ENCODE measurements around the gene SLC4A9. TPM values are rescaled to one million over a fixed set of nuclear protein-coding genes. Genes with fewer than 3 reads are reported as not detected.
"Not testable (repeated sequence)": the region's sequence is repeated elsewhere in the genome, so short reads cannot be mapped to it uniquely, and the experiment has no call there.

Gene SLC4A9
- total RNA-seq, 1 experiment from 2014 or later: 0.37 TPM

DNA sequence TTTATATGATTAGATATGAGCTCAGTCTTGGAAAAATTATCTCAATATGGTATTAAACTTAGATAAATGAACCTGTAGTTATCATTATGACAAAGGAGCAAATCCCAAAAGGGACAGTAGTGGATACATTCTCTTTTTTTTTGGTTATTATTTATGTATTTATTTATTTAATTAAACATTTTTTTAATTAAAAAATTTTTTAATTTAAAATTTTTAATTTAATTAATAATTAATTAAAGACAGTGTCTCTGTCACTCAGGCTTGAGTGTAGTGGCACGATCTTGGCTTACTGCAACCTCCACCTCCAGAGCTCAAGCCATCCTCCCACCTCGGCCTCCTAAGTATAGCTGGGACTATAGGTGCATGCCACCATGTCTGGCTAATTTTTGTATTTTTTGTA, 57.2 kb downstream of the SLC4A9 start:
- Mint-ChIP-seq H3K4me3 (ENCODE audit: unreplicated experiment) (no peak overlapping the region), H3K36me3 (ENCODE audit: insufficient read depth, unreplicated experiment) (peaks cover 46% of the 10 kb centered on the region), H3K4me1 (ENCODE audit: insufficient read depth, unreplicated experiment) (peaks cover 40% of the 10 kb centered on the region), H3K27ac (ENCODE audit: low read depth, unreplicated experiment) (no peak overlapping the region), H3K9me3 (ENCODE audit: unreplicated experiment) (no peaks in the 10 kb centered on the region), H3K27me3 (ENCODE audit: insufficient read depth, unreplicated experiment) (no peaks in the 10 kb centered on the region)
- ChIA-PET CTCF (interaction anchor here (0.6 to 0.9 kb wide), 3 partner anchors 32 to 106 kb away, joined by 3 to 5 read pairs (median 4); no protein-coding TSS in a partner anchor), POLR2A (interaction anchor here (0.7 to 1.7 kb wide), 3 partner anchors 15 to 763 kb away, joined by 3 to 7 read pairs (median 7); partner anchors contain the start of gene ANKHD1)
- BruUV-seq (replicated peaks): no TSS peak
- no peak for DNase-seq (ENCODE audit: unreplicated experiment)
- TF ChIP-seq, protein P1, sequence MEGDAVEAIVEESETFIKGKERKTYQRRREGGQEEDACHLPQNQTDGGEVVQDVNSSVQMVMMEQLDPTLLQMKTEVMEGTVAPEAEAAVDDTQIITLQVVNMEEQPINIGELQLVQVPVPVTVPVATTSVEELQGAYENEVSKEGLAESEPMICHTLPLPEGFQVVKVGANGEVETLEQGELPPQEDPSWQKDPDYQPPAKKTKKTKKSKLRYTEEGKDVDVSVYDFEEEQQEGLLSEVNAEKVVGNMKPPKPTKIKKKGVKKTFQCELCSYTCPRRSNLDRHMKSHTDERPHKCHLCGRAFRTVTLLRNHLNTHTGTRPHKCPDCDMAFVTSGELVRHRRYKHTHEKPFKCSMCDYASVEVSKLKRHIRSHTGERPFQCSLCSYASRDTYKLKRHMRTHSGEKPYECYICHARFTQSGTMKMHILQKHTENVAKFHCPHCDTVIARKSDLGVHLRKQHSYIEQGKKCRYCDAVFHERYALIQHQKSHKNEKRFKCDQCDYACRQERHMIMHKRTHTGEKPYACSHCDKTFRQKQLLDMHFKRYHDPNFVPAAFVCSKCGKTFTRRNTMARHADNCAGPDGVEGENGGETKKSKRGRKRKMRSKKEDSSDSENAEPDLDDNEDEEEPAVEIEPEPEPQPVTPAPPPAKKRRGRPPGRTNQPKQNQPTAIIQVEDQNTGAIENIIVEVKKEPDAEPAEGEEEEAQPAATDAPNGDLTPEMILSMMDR (IDR thresholded peaks at IDR 0.05; ENCODE audit: unreplicated experiment): no peak
- intact Hi-C loops (cut with micrococcal nuclease): no loop called here

DNA sequence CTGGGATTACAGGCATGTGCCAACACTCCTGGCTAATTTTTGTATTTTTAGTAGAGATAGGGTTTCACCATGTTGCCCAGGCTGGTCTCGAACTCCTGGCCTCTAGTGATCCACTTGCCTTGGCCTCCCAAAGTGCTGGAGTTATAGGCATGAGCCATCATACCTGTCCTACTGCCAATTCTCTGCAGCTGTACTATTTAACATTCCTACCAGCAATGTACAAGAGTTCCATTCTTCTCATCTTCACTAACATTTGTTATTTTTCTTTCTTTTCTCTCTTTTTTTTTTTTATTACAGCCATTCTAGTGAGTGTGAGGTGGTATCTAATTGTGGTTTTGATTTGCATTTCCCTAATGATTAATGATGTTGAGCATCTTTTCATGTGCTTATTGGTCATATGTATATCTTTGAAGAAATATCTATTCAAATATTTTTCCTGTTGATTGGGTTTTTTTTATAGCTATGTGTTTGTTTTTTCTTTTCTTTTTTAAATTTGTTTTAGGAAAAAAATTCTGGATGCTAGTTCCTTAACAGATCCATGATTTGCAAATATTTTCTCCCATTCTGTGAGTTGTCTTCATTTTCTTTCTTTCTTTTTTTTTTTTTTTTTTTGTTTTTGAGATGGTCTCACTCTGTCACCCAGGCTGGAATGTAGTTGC, 59.0 kb downstream of the SLC4A9 start:
- H3K9me3 Mint-ChIP-seq (ENCODE audit: unreplicated experiment): no peaks in the 10 kb centered on the region
- intact Hi-C loops (cut with micrococcal nuclease): no loop called here
- no peaks in the 10 kb centered on the region for H3K27me3 Mint-ChIP-seq (ENCODE audit: insufficient read depth, unreplicated experiment)
- TF ChIP-seq, protein P1 (IDR thresholded peaks at IDR 0.05; ENCODE audit: unreplicated experiment): no peak
- POLR2A ChIA-PET: interaction anchor here (0.5 to 2.9 kb wide), 4 partner anchors 8 to 228 kb away, joined by 3 to 21 read pairs (median 4); partner anchors contain the start of genes ANKHD1 and NDUFA2
- no peak overlapping the region for H3K4me3 Mint-ChIP-seq (ENCODE audit: unreplicated experiment)
- BruUV-seq (replicated peaks): no TSS peak
- no peak for DNase-seq (ENCODE audit: unreplicated experiment)
- H3K36me3 Mint-ChIP-seq (ENCODE audit: insufficient read depth, unreplicated experiment): peaks cover 37% of the 10 kb centered on the region
- H3K4me1 Mint-ChIP-seq (ENCODE audit: insufficient read depth, unreplicated experiment): peaks cover 37% of the 10 kb centered on the region
- CTCF ChIA-PET: interaction anchor here (0.6 to 3.0 kb wide), 9 partner anchors 11 to 229 kb away, joined by 3 to 16 read pairs (median 4); partner anchors contain the start of gene IK
- H3K27ac Mint-ChIP-seq (ENCODE audit: low read depth, unreplicated experiment): no peak overlapping the region

DNA sequence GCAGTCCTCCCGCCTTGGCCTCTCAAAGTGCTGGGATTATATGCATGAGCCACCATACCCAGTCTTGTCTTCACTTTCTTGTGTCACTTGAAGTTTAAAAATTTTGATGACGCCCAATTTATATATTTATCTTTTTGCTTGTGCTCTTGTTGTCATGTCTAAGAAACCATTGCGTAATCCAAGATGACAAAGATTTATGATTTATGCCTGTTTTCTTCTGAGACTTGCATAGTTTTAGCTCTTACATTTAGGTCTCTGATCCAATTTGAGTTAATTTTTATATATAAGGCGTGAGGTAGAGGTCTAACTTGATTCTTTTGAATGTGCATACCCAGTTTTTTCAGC, 60.2 kb downstream of the SLC4A9 start:
- CTCF ChIA-PET: interaction anchor here (0.9 to 3.0 kb wide), 3 partner anchors 12 to 300 kb away, joined by 4 to 16 read pairs (median 7); no protein-coding TSS in a partner anchor
- H3K9me3 Mint-ChIP-seq (ENCODE audit: unreplicated experiment): no peaks in the 10 kb centered on the region
- H3K27ac Mint-ChIP-seq (ENCODE audit: low read depth, unreplicated experiment): no peak overlapping the region
- no peaks in the 10 kb centered on the region for H3K27me3 Mint-ChIP-seq (ENCODE audit: insufficient read depth, unreplicated experiment)
- peaks cover 25% of the 10 kb centered on the region for H3K36me3 Mint-ChIP-seq (ENCODE audit: insufficient read depth, unreplicated experiment)
- POLR2A ChIA-PET: interaction anchor here (0.7 to 2.9 kb wide), 7 partner anchors 9 to 31 kb away, joined by 3 to 21 read pairs (median 4); partner anchors contain the start of gene ANKHD1
- BruUV-seq (replicated peaks): no TSS peak
- intact Hi-C loops (cut with micrococcal nuclease): no loop called here
- TF ChIP-seq, protein P1 (IDR thresholded peaks at IDR 0.05; ENCODE audit: unreplicated experiment): no peak
- H3K4me3 Mint-ChIP-seq (ENCODE audit: unreplicated experiment): no peak overlapping the region
- H3K4me1 Mint-ChIP-seq (ENCODE audit: insufficient read depth, unreplicated experiment): peaks cover 39% of the 10 kb centered on the region
- DNase-seq (ENCODE audit: unreplicated experiment): peak; percentile 43

DNA sequence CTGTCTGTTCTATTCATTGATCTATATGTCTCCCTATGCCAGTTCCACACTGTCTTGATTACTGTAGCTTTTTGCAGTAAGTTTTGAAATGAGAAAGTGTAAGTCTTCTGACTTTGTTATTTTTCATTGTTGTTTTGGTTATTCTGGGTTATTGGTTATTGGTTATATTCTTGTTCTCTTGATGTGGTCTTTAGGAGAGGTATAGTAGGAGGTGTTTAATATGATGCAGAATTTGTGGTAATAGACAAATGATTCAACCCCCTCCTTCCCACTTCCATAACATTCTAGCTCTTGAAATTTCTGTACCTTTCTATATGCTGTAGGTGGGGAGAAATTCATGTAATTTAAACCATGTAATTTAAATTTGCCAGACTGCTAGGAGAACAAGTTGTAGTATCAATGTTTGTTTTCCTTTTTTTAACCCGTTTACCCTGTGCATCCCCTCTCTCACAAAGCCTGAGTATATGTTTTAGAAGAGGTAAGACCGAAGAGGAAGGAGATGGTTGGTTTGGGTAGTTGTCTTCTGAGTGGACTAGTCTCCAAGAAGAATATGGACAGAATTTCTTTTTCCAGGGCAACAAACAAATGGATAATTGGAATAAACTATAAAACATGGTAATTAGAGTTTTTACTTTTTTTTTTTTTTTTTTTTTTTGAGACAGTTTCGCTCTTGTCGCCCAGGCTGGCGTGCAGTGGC, 60.8 kb downstream of the SLC4A9 start:
- no peak overlapping the region for H3K4me3 Mint-ChIP-seq (ENCODE audit: unreplicated experiment)
- H3K27ac Mint-ChIP-seq (ENCODE audit: low read depth, unreplicated experiment): no peak overlapping the region
- no peaks in the 10 kb centered on the region for H3K9me3 Mint-ChIP-seq (ENCODE audit: unreplicated experiment)
- ChIA-PET POLR2A (interaction anchor here (0.7 to 2.9 kb wide), 8 partner anchors 9 to 127 kb away, joined by 3 to 21 read pairs (median 4); partner anchors contain the start of genes ANKHD1 and EIF4EBP3), CTCF (interaction anchor here (0.8 to 3.0 kb wide), 5 partner anchors 12 to 299 kb away, joined by 3 to 16 read pairs (median 3); no protein-coding TSS in a partner anchor)
- peaks cover 26% of the 10 kb centered on the region for H3K36me3 Mint-ChIP-seq (ENCODE audit: insufficient read depth, unreplicated experiment)
- TF ChIP-seq, protein P1 (IDR thresholded peaks at IDR 0.05; ENCODE audit: unreplicated experiment): no peak
- H3K27me3 Mint-ChIP-seq (ENCODE audit: insufficient read depth, unreplicated experiment): no peaks in the 10 kb centered on the region
- H3K4me1 Mint-ChIP-seq (ENCODE audit: insufficient read depth, unreplicated experiment): peaks cover 39% of the 10 kb centered on the region
- DNase-seq (ENCODE audit: unreplicated experiment): no peak
- BruUV-seq (replicated peaks): no TSS peak
- intact Hi-C loops (cut with micrococcal nuclease): no loop called here

DNA sequence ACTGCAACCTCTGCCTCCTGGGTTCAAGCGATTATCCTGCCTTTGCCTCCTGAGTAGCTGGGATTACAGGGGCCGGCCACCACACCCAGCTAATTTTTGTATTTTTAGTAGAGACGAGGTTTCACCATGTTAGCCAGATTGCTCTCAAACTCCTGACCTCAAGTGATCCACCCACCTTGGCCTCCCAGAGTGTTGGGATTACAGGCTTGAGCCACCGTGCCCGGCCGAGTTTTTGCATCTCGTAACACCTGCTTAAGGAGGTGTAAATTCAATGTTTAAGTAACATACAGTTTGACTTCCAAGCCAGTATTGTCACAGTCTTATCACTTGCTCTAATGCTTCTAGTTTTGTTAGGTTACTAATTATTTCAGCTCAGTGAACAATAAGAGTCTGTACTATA, 61.4 kb downstream of the SLC4A9 start:
- H3K27ac Mint-ChIP-seq (ENCODE audit: low read depth, unreplicated experiment); H3K9me3 Mint-ChIP-seq (ENCODE audit: unreplicated experiment); DNase-seq (ENCODE audit: unreplicated experiment); BruUV-seq (replicated peaks); H3K27me3 Mint-ChIP-seq (ENCODE audit: insufficient read depth, unreplicated experiment); intact Hi-C loops (cut with micrococcal nuclease); H3K4me3 Mint-ChIP-seq (ENCODE audit: unreplicated experiment): not testable (repeated sequence)
- Mint-ChIP-seq H3K36me3 (ENCODE audit: insufficient read depth, unreplicated experiment) (peaks cover 23% of the 10 kb centered on the region), H3K4me1 (ENCODE audit: insufficient read depth, unreplicated experiment) (peaks cover 39% of the 10 kb centered on the region)
- CTCF ChIA-PET: interaction anchor here (0.8 to 1.2 kb wide), 3 partner anchors 12 to 63 kb away, joined by 3 read pairs; no protein-coding TSS in a partner anchor
- POLR2A ChIA-PET: interaction anchor here (0.7 to 2.9 kb wide), 5 partner anchors 13 to 126 kb away, joined by 4 to 21 read pairs (median 5); partner anchors contain the start of genes ANKHD1 and EIF4EBP3

Measured in MCF 10A (cell line).